GM19452 (cell line): ENCODE measurements around the gene RTKN.
"Not testable (repeated sequence)": the region's sequence is repeated elsewhere in the genome, so short reads cannot be mapped to it uniquely, and the experiment has no call there.

Experiments
- ATAC-seq: cut with Tn5 transposase; IDR thresholded peaks from one replicate; pipeline ENCODE4 v1.9.1; 2021; ENCODE audit not compliant: unreplicated experiment

Gene RTKN

GRCh38 chr2:74461187-74462053 is 19.7 kb upstream of the RTKN start:
- ATAC-seq: no peak

- not testable (repeated sequence) for ATAC-seq
Observed at GRCh38 chr2:74460187-74460586, 18.4 kb upstream of the RTKN start.

- not testable (repeated sequence) for ATAC-seq
Observed at GRCh38 chr2:74459503-74460118, 17.9 kb upstream of the RTKN start.

- no peak for ATAC-seq
Observed at GRCh38 chr2:74458938-74459363, 17.2 kb upstream of the RTKN start.

- peak; percentile 79 for ATAC-seq
Observed at GRCh38 chr2:74458132-74458937, 16.6 kb upstream of the RTKN start, which contains the start of gene WBP1. WBP1 (plus strand) TSS chr2:74458438; CDS start chr2:74458603, 165 bp downstream.

GRCh38 chr2:74457549-74458131 is 15.9 kb upstream of the RTKN start:
- peak; percentile 28 for ATAC-seq

GRCh38 chr2:74457129-74457548 is 15.4 kb upstream of the RTKN start:
- no peak for ATAC-seq

- ATAC-seq: peak; percentile 42
Observed at GRCh38 chr2:74454654-74455511, 13.1 kb upstream of the RTKN start, which contains the start of gene INO80B. INO80B (plus strand) TSS chr2:74455087; CDS start chr2:74455117, 30 bp downstream.

GRCh38 chr2:74450570-74451190 is 8.9 kb upstream of the RTKN start:
- ATAC-seq: no peak

GRCh38 chr2:74448771-74449170 is 7.0 kb upstream of the RTKN start:
- ATAC-seq: no peak

GRCh38 chr2:74447230-74447999 is 5.7 kb upstream of the RTKN start:
- ATAC-seq: no peak

GRCh38 chr2:74444498-74445318 is 3.0 kb upstream of the RTKN start:
- ATAC-seq: no peak

GRCh38 chr2:74442483-74443297 is 953 bp upstream of the RTKN start:
- not testable (repeated sequence) for ATAC-seq

- no peak for ATAC-seq
Observed at GRCh38 chr2:74441170-74441689, 507 bp downstream of the RTKN start.

- ATAC-seq: peak; percentile 87
Observed at GRCh38 chr2:74440378-74441169, 1.2 kb downstream of the RTKN start.

- no peak for ATAC-seq
Observed at GRCh38 chr2:74439803-74440377, 1.8 kb downstream of the RTKN start.
